ENCODE data around the gene NPFFR2. TPM values are rescaled to one million over a fixed set of nuclear protein-coding genes. Genes with fewer than 3 reads are reported as not detected.
A peak's percentile ranks its signal among the peaks of the same experiment; 100 is the strongest.

NPFFR2 gene
- total and polyA plus RNA-seq, 7 donors = 0.04 TPM; not detected in 6

- H3K4me1 ChIP-seq = no peaks in the 10 kb centered on the region
- H3K4me3 ChIP-seq = no peak overlapping the region
- TF ChIP-seq EP300 (IDR thresholded peaks at IDR 0.05) (no peak), CTCF (IDR thresholded peaks at IDR 0.05) (no peak), POLR2AphosphoS5 (IDR thresholded peaks at IDR 0.05) (no peak), POLR2A (IDR thresholded peaks at IDR 0.05) (no peak)
- no peak for DNase-seq
- no peak overlapping the region for H3K27ac ChIP-seq
- H3K27me3 ChIP-seq = no peaks in the 10 kb centered on the region
- H3K36me3 ChIP-seq = no peaks in the 10 kb centered on the region
- intact Hi-C loops (cut with DNase I) = no loop called here
- H3K9me3 ChIP-seq = no peaks in the 10 kb centered on the region
These were observed 23.8 kb downstream of the NPFFR2 start for GRCh38 chr4:72055566-72055965.

- no peak for DNase-seq
- WGBS, 2 donors = 20 to 55% methylated on average over 2 of the region's 2 CpGs
- no peaks in the 10 kb centered on the region for H3K27me3 ChIP-seq
- intact Hi-C loops (cut with DNase I) = no loop called here
- H3K36me3 ChIP-seq = no peaks in the 10 kb centered on the region
- no peak overlapping the region for H3K27ac ChIP-seq
- H3K9me3 ChIP-seq = no peaks in the 10 kb centered on the region
- H3K4me1 ChIP-seq = no peaks in the 10 kb centered on the region
- no peak overlapping the region for H3K4me3 ChIP-seq
- TF ChIP-seq EP300 (IDR thresholded peaks at IDR 0.05) = no peak
- TF ChIP-seq POLR2AphosphoS5 (IDR thresholded peaks at IDR 0.05) = no peak
- no peak for TF ChIP-seq POLR2A (IDR thresholded peaks at IDR 0.05)
- no peak for TF ChIP-seq CTCF (IDR thresholded peaks at IDR 0.05)
These were observed 31.9 kb downstream of the NPFFR2 start for GRCh38 chr4:72063726-72064125.

- Histone ChIP-seq H3K4me1 (no peaks in the 10 kb centered on the region), H3K4me3 (no peak overlapping the region), H3K36me3 (no peaks in the 10 kb centered on the region), H3K9me3 (no peaks in the 10 kb centered on the region), H3K27ac (no peak overlapping the region), H3K27me3 (no peaks in the 10 kb centered on the region)
- DNase-seq = no peak
- TF ChIP-seq POLR2AphosphoS5 (IDR thresholded peaks at IDR 0.05) (no peak), POLR2A (IDR thresholded peaks at IDR 0.05) (no peak), EP300 (IDR thresholded peaks at IDR 0.05) (no peak), CTCF (IDR thresholded peaks at IDR 0.05) (no peak)
- 64 to 73% methylated on average over 7 of the region's 7 CpGs for WGBS, 2 donors
- intact Hi-C loops (cut with DNase I) = no loop called here
These were observed 35.3 kb downstream of the NPFFR2 start for GRCh38 chr4:72067051-72067450.

GRCh38 chr4:72073816-72074215 lies 42.0 kb downstream of the NPFFR2 start:
- DNase-seq = no peak
- no peak for TF ChIP-seq POLR2AphosphoS5 (IDR thresholded peaks at IDR 0.05)
- TF ChIP-seq CTCF (IDR thresholded peaks at IDR 0.05) = no peak
- no peak for TF ChIP-seq EP300 (IDR thresholded peaks at IDR 0.05)
- no peak for TF ChIP-seq POLR2A (IDR thresholded peaks at IDR 0.05)
- H3K9me3 ChIP-seq = no peaks in the 10 kb centered on the region
- H3K36me3 ChIP-seq = no peaks in the 10 kb centered on the region
- intact Hi-C loops (cut with DNase I) = no loop called here
- H3K4me1 ChIP-seq = no peaks in the 10 kb centered on the region
- no peak overlapping the region for H3K4me3 ChIP-seq
- H3K27me3 ChIP-seq = no peaks in the 10 kb centered on the region
- no peak overlapping the region for H3K27ac ChIP-seq

- no peak for TF ChIP-seq POLR2A (IDR thresholded peaks at IDR 0.05)
- TF ChIP-seq CTCF (IDR thresholded peaks at IDR 0.05) = no peak
- no peak for TF ChIP-seq EP300 (IDR thresholded peaks at IDR 0.05)
- TF ChIP-seq POLR2AphosphoS5 (IDR thresholded peaks at IDR 0.05) = peak in 1 of 4 donors; percentile 46
- Histone ChIP-seq H3K9me3 (no peaks in the 10 kb centered on the region), H3K4me3 (no peak overlapping the region), H3K27me3 (no peaks in the 10 kb centered on the region), H3K27ac (no peak overlapping the region), H3K4me1 (no peaks in the 10 kb centered on the region), H3K36me3 (no peaks in the 10 kb centered on the region)
- no peak for DNase-seq
- intact Hi-C loops (cut with DNase I) = no loop called here
These were observed 44.8 kb downstream of the NPFFR2 start for GRCh38 chr4:72076562-72076961.

Measured in sigmoid colon (tissue), 7 donors.